Measurements from ENCODE around the gene MIF.
"Not testable (repeated sequence)": the region's sequence is repeated elsewhere in the genome, so short reads cannot be mapped to it uniquely, and the experiment has no call there.

Gene MIF

GRCh38 chr22:23901600-23901999 is 7.4 kb downstream of the MIF start:
- WGBS, 2 experiments (ENCODE audit: insufficient coverage in 2 of 2), result 95 to 100% methylated on average over 2 of the region's 4 CpGs
- no peak overlapping the region for H3K4me3 ChIP-seq (ENCODE audit: extremely low read depth, insufficient read depth, low read length, poor library complexity, severe bottlenecking)

GRCh38 chr22:23903328-23903971 is 9.3 kb downstream of the MIF start:
- Histone ChIP-seq H3K27ac (ENCODE audit: low read depth, low read length, severe bottlenecking) (no peak overlapping the region), H3K4me3 (ENCODE audit: extremely low read depth, insufficient read depth, low read length, poor library complexity, severe bottlenecking) (no peak overlapping the region), H3K36me3 (ENCODE audit: control insufficient read depth, insufficient read depth, low read length) (peaks cover 5% of the 10 kb centered on the region), H3K4me1 (ENCODE audit: control insufficient read depth, insufficient read depth, low read length, poor library complexity, severe bottlenecking) (no peaks in the 10 kb centered on the region), H3K9me3 (ENCODE audit: control insufficient read depth, low read length) (peaks cover 3% of the 10 kb centered on the region)
- WGBS, 2 experiments (ENCODE audit: insufficient coverage in 2 of 2), result 87 to 95% methylated on average over 7 to 8 of the region's 8 CpGs

More at GRCh38 chr22:23901600-23901999, 7.4 kb downstream of the MIF start:
- peaks cover 21% of the 10 kb centered on the region for H3K36me3 ChIP-seq (ENCODE audit: control insufficient read depth, insufficient read depth, low read length)
- H3K27ac ChIP-seq (ENCODE audit: low read depth, low read length, severe bottlenecking), result no peak overlapping the region
- no peaks in the 10 kb centered on the region for H3K4me1 ChIP-seq (ENCODE audit: control insufficient read depth, insufficient read depth, low read length, poor library complexity, severe bottlenecking)
- peaks cover 3% of the 10 kb centered on the region for H3K9me3 ChIP-seq (ENCODE audit: control insufficient read depth, low read length)

DNA sequence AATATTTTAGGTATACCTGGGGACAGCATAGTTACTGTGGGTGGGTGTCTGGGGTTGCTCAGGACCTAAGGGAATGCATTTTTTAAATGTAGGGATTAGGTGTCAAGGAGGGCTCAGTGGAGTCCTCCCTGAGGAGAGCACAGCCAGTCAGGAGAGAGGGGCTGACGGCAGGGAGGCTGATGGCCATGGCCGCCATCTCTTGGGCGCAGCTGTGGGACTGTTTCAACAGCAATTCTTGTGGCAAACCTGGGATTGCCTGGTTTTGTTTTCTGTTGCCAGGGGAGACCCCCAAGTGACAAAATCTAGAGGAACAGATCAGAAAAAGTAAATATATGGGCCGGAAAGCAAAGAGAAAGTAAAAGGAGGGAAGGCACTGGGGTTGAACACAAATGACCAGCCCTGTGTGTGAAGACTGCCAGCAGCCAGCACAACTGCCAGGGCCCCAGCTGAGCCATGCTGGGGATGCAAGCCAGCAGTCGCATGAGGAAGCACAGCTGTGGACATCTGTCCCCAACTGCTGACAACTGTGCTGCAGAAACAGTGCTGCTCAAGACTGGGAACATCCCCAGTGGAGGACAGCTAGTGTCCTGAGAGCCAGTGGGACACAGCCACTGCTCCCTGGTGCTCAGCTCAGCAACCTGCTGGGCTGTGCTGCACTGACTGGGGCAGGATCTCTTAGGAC is 10.5 kb downstream of the MIF start:
- Histone ChIP-seq H3K4me3 (ENCODE audit: extremely low read depth, insufficient read depth, low read length, poor library complexity, severe bottlenecking) (no peak overlapping the region), H3K27ac (ENCODE audit: low read depth, low read length, severe bottlenecking) (no peak overlapping the region), H3K9me3 (ENCODE audit: control insufficient read depth, low read length) (peaks cover 3% of the 10 kb centered on the region), H3K4me1 (ENCODE audit: control insufficient read depth, insufficient read depth, low read length, poor library complexity, severe bottlenecking) (no peaks in the 10 kb centered on the region), H3K36me3 (ENCODE audit: control insufficient read depth, insufficient read depth, low read length) (no peaks in the 10 kb centered on the region)
- WGBS, 2 experiments (ENCODE audit: insufficient coverage in 2 of 2), result 89 to 93% methylated on average over 4 to 5 of the region's 5 CpGs

DNA sequence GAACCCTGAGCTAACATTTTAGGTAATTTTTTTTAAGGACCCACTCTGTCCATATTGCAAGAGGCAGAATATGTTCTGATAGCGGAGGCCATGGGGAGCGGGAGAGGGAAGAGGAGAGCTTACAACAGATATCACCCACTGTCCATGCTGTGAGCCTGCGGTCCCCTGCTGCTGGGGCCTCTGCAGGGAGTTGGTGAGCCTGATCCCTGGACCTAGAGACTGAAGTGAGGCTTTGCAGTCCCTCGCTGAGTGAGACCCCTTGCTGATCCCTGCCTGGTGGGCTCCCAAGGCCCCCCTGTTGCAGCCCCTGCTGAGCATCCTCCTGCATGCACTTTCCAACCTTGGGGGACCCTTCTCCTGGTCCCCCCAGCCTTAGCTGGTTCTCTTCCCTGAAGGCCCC is 12.5 kb downstream of the MIF start:
- WGBS, 2 experiments (ENCODE audit: insufficient coverage in 2 of 2), result 82 to 89% methylated on average over 3 to 4 of the region's 4 CpGs
- Histone ChIP-seq H3K4me3 (ENCODE audit: extremely low read depth, insufficient read depth, low read length, poor library complexity, severe bottlenecking) (no peak overlapping the region), H3K9me3 (ENCODE audit: control insufficient read depth, low read length) (no peaks in the 10 kb centered on the region), H3K27ac (ENCODE audit: low read depth, low read length, severe bottlenecking) (no peak overlapping the region), H3K4me1 (ENCODE audit: control insufficient read depth, insufficient read depth, low read length, poor library complexity, severe bottlenecking) (no peaks in the 10 kb centered on the region), H3K36me3 (ENCODE audit: control insufficient read depth, insufficient read depth, low read length) (no peaks in the 10 kb centered on the region)

GRCh38 chr22:23907423-23907822 is 13.2 kb downstream of the MIF start:
- not testable (repeated sequence) for H3K36me3 ChIP-seq (ENCODE audit: control insufficient read depth, insufficient read depth, low read length); H3K4me3 ChIP-seq (ENCODE audit: extremely low read depth, insufficient read depth, low read length, poor library complexity, severe bottlenecking); H3K4me1 ChIP-seq (ENCODE audit: control insufficient read depth, insufficient read depth, low read length, poor library complexity, severe bottlenecking); H3K27ac ChIP-seq (ENCODE audit: low read depth, low read length, severe bottlenecking); H3K9me3 ChIP-seq (ENCODE audit: control insufficient read depth, low read length)
- 70% methylated on average over 2 of the region's 10 CpGs; no CpG with 5 or more reads in 1 of the 2 experiments for WGBS, 2 experiments (ENCODE audit: insufficient coverage in 2 of 2)

- H3K9me3 ChIP-seq (ENCODE audit: control insufficient read depth, low read length), result peaks cover 7% of the 10 kb centered on the region
- H3K4me3 ChIP-seq (ENCODE audit: extremely low read depth, insufficient read depth, low read length, poor library complexity, severe bottlenecking), result no peak overlapping the region
- no peak overlapping the region for H3K27ac ChIP-seq (ENCODE audit: low read depth, low read length, severe bottlenecking)
- no peaks in the 10 kb centered on the region for H3K36me3 ChIP-seq (ENCODE audit: control insufficient read depth, insufficient read depth, low read length)
- WGBS, 2 experiments (ENCODE audit: insufficient coverage in 2 of 2), result 75 to 81% methylated on average over 4 of the region's 11 CpGs
- H3K4me1 ChIP-seq (ENCODE audit: control insufficient read depth, insufficient read depth, low read length, poor library complexity, severe bottlenecking), result no peaks in the 10 kb centered on the region
These were observed 14.5 kb downstream of the MIF start for GRCh38 chr22:23908587-23909205.

DNA sequence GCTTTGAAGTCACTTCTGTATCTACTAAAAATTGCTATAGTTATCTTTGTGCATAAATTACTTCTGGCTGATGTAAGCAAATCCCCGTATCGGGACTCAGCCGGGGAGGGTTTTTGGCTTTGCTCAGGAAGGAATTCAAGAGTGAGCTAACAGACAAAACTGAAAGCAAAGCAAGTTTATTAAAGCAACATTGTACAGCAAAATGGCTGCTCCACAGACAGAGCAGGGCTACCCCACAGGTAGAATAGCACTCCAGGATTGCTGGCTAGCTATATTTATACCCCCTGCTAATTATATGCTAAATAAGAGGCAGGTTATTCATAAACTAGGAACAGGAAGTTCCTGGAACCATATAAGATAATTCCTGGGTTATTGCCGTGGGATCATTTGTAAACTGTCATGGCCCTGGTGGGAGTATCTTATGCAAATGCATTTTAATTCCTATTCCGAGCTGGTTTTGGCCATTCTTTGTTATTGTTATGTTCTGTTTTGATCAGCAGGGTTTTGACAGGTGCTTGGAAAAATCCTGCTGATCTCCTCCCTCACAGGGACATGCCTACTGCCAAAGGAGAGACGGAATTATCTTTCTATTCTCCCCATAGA is 15.2 kb downstream of the MIF start:
- no peak overlapping the region for H3K27ac ChIP-seq (ENCODE audit: low read depth, low read length, severe bottlenecking)
- no peaks in the 10 kb centered on the region for H3K36me3 ChIP-seq (ENCODE audit: control insufficient read depth, insufficient read depth, low read length)
- H3K4me3 ChIP-seq (ENCODE audit: extremely low read depth, insufficient read depth, low read length, poor library complexity, severe bottlenecking), result no peak overlapping the region
- 83 to 92% methylated on average over 3 to 5 of the region's 6 CpGs for WGBS, 2 experiments (ENCODE audit: insufficient coverage in 2 of 2)
- H3K9me3 ChIP-seq (ENCODE audit: control insufficient read depth, low read length), result peaks cover 7% of the 10 kb centered on the region
- H3K4me1 ChIP-seq (ENCODE audit: control insufficient read depth, insufficient read depth, low read length, poor library complexity, severe bottlenecking), result no peaks in the 10 kb centered on the region

GRCh38 chr22:23910496-23911190 is 16.5 kb downstream of the MIF start:
- no peaks in the 10 kb centered on the region for H3K36me3 ChIP-seq (ENCODE audit: control insufficient read depth, insufficient read depth, low read length)
- H3K4me3 ChIP-seq (ENCODE audit: extremely low read depth, insufficient read depth, low read length, poor library complexity, severe bottlenecking), result no peak overlapping the region
- no peak overlapping the region for H3K27ac ChIP-seq (ENCODE audit: low read depth, low read length, severe bottlenecking)
- 92 to 97% methylated on average over 3 of the region's 3 CpGs for WGBS, 2 experiments (ENCODE audit: insufficient coverage in 2 of 2)
- H3K9me3 ChIP-seq (ENCODE audit: control insufficient read depth, low read length), result peaks cover 7% of the 10 kb centered on the region
- no peaks in the 10 kb centered on the region for H3K4me1 ChIP-seq (ENCODE audit: control insufficient read depth, insufficient read depth, low read length, poor library complexity, severe bottlenecking)

DNA sequence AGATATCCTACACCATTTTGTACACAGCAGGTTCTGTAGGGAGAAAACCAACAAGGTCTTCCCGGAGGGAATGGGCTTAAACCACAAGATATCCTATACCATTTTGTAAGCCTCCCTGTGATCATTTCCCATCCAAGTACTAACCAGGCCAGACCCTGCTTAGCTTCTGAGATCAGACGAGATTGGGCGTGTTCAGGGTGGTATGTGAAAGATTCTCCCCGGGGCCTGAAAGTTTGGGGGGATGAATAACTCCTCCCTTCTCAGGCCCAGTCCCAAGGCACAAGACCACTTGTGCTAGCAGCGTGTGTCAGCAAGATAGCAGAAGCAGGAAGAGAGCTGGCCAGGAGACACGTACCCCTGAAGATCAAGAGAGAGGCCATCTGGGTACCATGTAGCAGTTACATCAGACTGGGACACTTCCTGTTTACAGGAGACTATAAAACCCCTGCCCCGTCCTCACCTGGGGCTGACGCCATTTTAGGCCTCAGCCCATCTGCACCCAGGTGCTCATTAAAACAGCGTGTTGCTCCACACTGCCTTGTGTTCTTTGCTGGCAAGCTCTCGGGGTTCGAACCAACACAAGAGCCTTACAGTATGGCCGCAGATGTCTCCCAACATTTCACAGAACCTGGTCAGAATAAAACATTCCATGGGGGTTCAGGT is 17.3 kb downstream of the MIF start:
- Histone ChIP-seq H3K4me3 (ENCODE audit: extremely low read depth, insufficient read depth, low read length, poor library complexity, severe bottlenecking) (no peak overlapping the region), H3K27ac (ENCODE audit: low read depth, low read length, severe bottlenecking) (no peak overlapping the region), H3K4me1 (ENCODE audit: control insufficient read depth, insufficient read depth, low read length, poor library complexity, severe bottlenecking) (no peaks in the 10 kb centered on the region), H3K36me3 (ENCODE audit: control insufficient read depth, insufficient read depth, low read length) (no peaks in the 10 kb centered on the region), H3K9me3 (ENCODE audit: control insufficient read depth, low read length) (peaks cover 7% of the 10 kb centered on the region)
- WGBS, 2 experiments (ENCODE audit: insufficient coverage in 2 of 2), result 94 to 97% methylated on average over 10 to 11 of the region's 12 CpGs

DNA sequence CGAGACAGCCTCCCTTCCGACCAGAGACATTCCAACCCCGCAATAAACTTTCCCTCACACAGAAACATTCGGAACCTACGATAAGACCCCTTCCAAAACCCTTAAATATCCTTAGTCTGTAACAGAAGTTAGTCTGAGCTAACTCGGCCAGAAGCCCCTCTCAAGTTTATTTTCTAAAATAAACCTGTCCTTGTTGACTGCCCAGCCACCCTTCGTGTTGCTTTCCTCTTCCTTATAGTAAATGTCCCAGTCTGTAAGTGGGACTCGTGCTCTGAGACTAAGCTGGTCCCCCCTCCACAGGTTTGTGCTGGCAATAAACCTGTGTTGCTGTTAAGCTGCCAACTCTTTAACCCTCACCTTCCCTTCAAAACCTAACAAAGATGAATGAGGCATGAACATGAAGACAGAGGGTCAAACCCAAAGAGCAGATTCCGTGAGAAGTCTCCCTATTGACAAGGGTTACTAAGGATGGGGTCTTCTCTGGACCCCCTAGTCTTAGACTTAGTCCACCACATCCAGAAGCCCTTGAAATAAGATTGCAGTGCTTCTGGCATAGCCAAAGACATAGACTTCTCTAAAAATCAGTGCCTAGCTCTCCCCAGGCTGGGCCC is 18.2 kb downstream of the MIF start:
- no peak overlapping the region for H3K4me3 ChIP-seq (ENCODE audit: extremely low read depth, insufficient read depth, low read length, poor library complexity, severe bottlenecking)
- no peaks in the 10 kb centered on the region for H3K4me1 ChIP-seq (ENCODE audit: control insufficient read depth, insufficient read depth, low read length, poor library complexity, severe bottlenecking)
- 95 to 97% methylated on average over 9 of the region's 9 CpGs for WGBS, 2 experiments (ENCODE audit: insufficient coverage in 2 of 2)
- H3K36me3 ChIP-seq (ENCODE audit: control insufficient read depth, insufficient read depth, low read length), result no peaks in the 10 kb centered on the region
- H3K9me3 ChIP-seq (ENCODE audit: control insufficient read depth, low read length), result peaks cover 7% of the 10 kb centered on the region
- H3K27ac ChIP-seq (ENCODE audit: low read depth, low read length, severe bottlenecking), result no peak overlapping the region

Data from mesodermal cell (in vitro differentiated cells).